ENCODE data around the gene FCN3.

FCN3 gene

DNA sequence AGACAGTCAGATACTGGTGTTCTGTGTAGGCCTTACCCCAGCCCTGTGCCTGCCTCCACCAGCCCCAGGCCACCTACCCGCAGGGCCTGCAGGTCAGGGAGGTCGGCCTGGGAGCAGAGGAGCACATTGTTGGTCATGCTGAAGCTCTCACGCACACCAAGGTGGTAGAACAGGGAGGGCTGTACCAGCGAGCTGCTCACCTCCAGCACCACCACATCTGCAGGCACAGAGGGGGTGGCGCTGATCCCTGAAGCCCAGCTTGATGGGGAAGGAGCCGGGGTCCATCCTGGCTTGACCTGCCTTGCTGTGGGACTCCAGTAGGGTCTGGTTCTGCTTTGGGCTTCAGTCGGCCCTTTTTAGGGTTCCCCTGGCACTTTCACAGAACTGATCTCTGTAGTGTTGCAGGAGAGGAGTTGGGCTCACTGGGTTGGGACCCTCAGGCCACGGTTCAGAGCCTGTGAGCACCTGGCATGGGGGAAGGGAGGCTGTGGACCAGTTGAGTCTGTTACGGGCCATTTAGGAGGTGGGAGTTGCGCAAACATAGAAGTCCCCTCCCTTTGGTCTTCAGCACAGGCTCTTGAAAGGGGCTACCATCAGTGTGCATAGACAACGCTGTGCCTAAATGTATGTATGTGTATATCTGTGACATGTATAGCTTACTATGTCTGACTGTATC lies 9.8 kb downstream of the FCN3 start:
- no peak for TF ChIP-seq CTCF (conservative IDR thresholded peaks at IDR 0.05; ENCODE audit: low read depth, low read length)
- H3K27me3 ChIP-seq (ENCODE audit: insufficient read depth, low read depth): no peaks in the 10 kb centered on the region
- H3K79me2 ChIP-seq (ENCODE audit: insufficient read depth, low read depth): no peaks in the 10 kb centered on the region
- H2AFZ ChIP-seq (ENCODE audit: low read depth): peak overlapping the region; percentile 100
- H3K4me3 ChIP-seq (IDR thresholded peaks at IDR 0.05; ENCODE audit: insufficient read depth, low read depth, low read length): peak overlapping the region; percentile 22
- peaks cover 17% of the 10 kb centered on the region for H3K4me1 ChIP-seq (ENCODE audit: low read depth, poor library complexity, severe bottlenecking)
- H3K4me2 ChIP-seq: peak overlapping the region; percentile 78
- H3K9ac ChIP-seq: no peak overlapping the region
- H3K36me3 ChIP-seq (ENCODE audit: insufficient read depth): no peaks in the 10 kb centered on the region
- no peaks in the 10 kb centered on the region for H4K20me1 ChIP-seq (ENCODE audit: insufficient read depth)
- H3K27ac ChIP-seq: no peak overlapping the region

GRCh38 chr1:27363766-27364695 lies 10.6 kb downstream of the FCN3 start:
- Histone ChIP-seq H3K36me3 (ENCODE audit: insufficient read depth) (no peaks in the 10 kb centered on the region), H3K4me3 (IDR thresholded peaks at IDR 0.05; ENCODE audit: insufficient read depth, low read depth, low read length) (no peak overlapping the region), H3K4me2 (no peak overlapping the region), H3K9ac (no peak overlapping the region), H3K27ac (no peak overlapping the region), H4K20me1 (ENCODE audit: insufficient read depth) (no peaks in the 10 kb centered on the region), H3K27me3 (ENCODE audit: insufficient read depth, low read depth) (no peaks in the 10 kb centered on the region), H3K79me2 (ENCODE audit: insufficient read depth, low read depth) (no peaks in the 10 kb centered on the region), H2AFZ (ENCODE audit: low read depth) (no peak overlapping the region), H3K4me1 (ENCODE audit: low read depth, poor library complexity, severe bottlenecking) (peaks cover 17% of the 10 kb centered on the region)
- no peak for TF ChIP-seq CTCF (conservative IDR thresholded peaks at IDR 0.05; ENCODE audit: low read depth, low read length)

DNA sequence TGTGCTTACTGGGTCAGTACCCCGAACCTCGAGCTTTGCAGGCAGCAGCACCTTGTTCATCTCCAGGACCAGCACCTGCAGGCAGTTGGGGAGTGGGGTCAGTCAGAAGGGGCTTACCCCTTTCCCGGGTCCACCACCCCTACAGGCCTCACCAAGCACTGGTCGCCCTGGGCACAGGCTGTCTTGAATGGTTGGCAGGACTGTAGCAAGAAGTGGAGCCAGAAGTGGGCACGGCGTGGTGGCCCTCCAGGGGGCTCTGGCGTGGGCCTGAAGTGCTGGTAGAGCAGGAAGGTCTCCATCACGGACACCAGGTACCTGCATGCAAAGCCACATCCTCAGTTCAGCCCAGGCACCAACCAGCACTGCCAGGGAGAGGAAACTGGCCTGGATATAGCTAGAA lies 13.1 kb downstream of the FCN3 start:
- no peak overlapping the region for H3K9ac ChIP-seq
- H3K27ac ChIP-seq: no peak overlapping the region
- H3K79me2 ChIP-seq (ENCODE audit: insufficient read depth, low read depth): no peaks in the 10 kb centered on the region
- no peaks in the 10 kb centered on the region for H3K27me3 ChIP-seq (ENCODE audit: insufficient read depth, low read depth)
- peaks cover 12% of the 10 kb centered on the region for H3K4me1 ChIP-seq (ENCODE audit: low read depth, poor library complexity, severe bottlenecking)
- no peak for TF ChIP-seq CTCF (conservative IDR thresholded peaks at IDR 0.05; ENCODE audit: low read depth, low read length)
- no peak overlapping the region for H3K4me2 ChIP-seq
- H3K36me3 ChIP-seq (ENCODE audit: insufficient read depth): no peaks in the 10 kb centered on the region
- no peaks in the 10 kb centered on the region for H4K20me1 ChIP-seq (ENCODE audit: insufficient read depth)
- H2AFZ ChIP-seq (ENCODE audit: low read depth): no peak overlapping the region
- H3K4me3 ChIP-seq (IDR thresholded peaks at IDR 0.05; ENCODE audit: insufficient read depth, low read depth, low read length): no peak overlapping the region

- Histone ChIP-seq H3K79me2 (ENCODE audit: insufficient read depth, low read depth) (no peaks in the 10 kb centered on the region), H3K4me1 (ENCODE audit: low read depth, poor library complexity, severe bottlenecking) (peaks cover 12% of the 10 kb centered on the region), H3K36me3 (ENCODE audit: insufficient read depth) (no peaks in the 10 kb centered on the region), H3K9ac (no peak overlapping the region), H3K4me3 (IDR thresholded peaks at IDR 0.05; ENCODE audit: insufficient read depth, low read depth, low read length) (no peak overlapping the region), H3K4me2 (no peak overlapping the region), H3K27me3 (ENCODE audit: insufficient read depth, low read depth) (no peaks in the 10 kb centered on the region), H3K27ac (no peak overlapping the region), H4K20me1 (ENCODE audit: insufficient read depth) (no peaks in the 10 kb centered on the region), H2AFZ (ENCODE audit: low read depth) (no peak overlapping the region)
- no peak for TF ChIP-seq CTCF (conservative IDR thresholded peaks at IDR 0.05; ENCODE audit: low read depth, low read length)
Measured at GRCh38 chr1:27361044-27361402, 13.6 kb downstream of the FCN3 start.
